IPS-15b (cell line): ENCODE results near the gene SLC12A9.
"Not testable (repeated sequence)": the region's sequence is repeated elsewhere in the genome, so short reads cannot be mapped to it uniquely, and the experiment has no call there.

Source experiments
- H3K27me3 ChIP-seq: one replicate; pipeline ENCODE4 v1.6.1; 2013; ENCODE audit warnings: low read length; ENCODE audit not compliant: control insufficient read depth, insufficient read depth
- H3K36me3 ChIP-seq: one replicate; pipeline ENCODE4 v1.6.1; 2013; ENCODE audit warnings: low read length; ENCODE audit not compliant: control insufficient read depth, insufficient read depth
- H3K4me1 ChIP-seq: one replicate; pipeline ENCODE4 v1.6.1; 2013; ENCODE audit warnings: mild to moderate bottlenecking, low read length; ENCODE audit not compliant: control insufficient read depth, insufficient read depth
- H3K4me3 ChIP-seq: one replicate; pipeline ENCODE4 v1.5.1; 2013; ENCODE audit warnings: low read depth, low read length
- H3K9ac ChIP-seq: one replicate; pipeline ENCODE4 v1.6.1; 2013; ENCODE audit warnings: low read depth, mild to moderate bottlenecking, low read length
- H3K9me3 ChIP-seq: one replicate; pipeline ENCODE4 v1.6.1; 2013; ENCODE audit warnings: mild to moderate bottlenecking, low read length; ENCODE audit not compliant: control insufficient read depth, insufficient read depth

Gene SLC12A9

GRCh38 chr7:100847360-100847759 is 5.2 kb upstream of the SLC12A9 start:
- H3K4me1 ChIP-seq, result no peaks in the 10 kb centered on the region
- no peak overlapping the region for H3K9ac ChIP-seq
- no peaks in the 10 kb centered on the region for H3K9me3 ChIP-seq
- H3K4me3 ChIP-seq, result no peak overlapping the region
- no peaks in the 10 kb centered on the region for H3K27me3 ChIP-seq
- H3K36me3 ChIP-seq, result no peaks in the 10 kb centered on the region

- Histone ChIP-seq H3K9ac (no peak overlapping the region), H3K27me3 (no peaks in the 10 kb centered on the region), H3K9me3 (no peaks in the 10 kb centered on the region), H3K4me3 (no peak overlapping the region), H3K4me1 (peaks cover 3% of the 10 kb centered on the region), H3K36me3 (peaks cover 2% of the 10 kb centered on the region)
Measured at GRCh38 chr7:100854146-100854895, 1.8 kb downstream of the SLC12A9 start.

GRCh38 chr7:100854899-100855298 is 2.4 kb downstream of the SLC12A9 start:
- not testable (repeated sequence) for H3K9ac ChIP-seq, H3K36me3 ChIP-seq, H3K4me1 ChIP-seq, H3K9me3 ChIP-seq, H3K27me3 ChIP-seq, H3K4me3 ChIP-seq

DNA sequence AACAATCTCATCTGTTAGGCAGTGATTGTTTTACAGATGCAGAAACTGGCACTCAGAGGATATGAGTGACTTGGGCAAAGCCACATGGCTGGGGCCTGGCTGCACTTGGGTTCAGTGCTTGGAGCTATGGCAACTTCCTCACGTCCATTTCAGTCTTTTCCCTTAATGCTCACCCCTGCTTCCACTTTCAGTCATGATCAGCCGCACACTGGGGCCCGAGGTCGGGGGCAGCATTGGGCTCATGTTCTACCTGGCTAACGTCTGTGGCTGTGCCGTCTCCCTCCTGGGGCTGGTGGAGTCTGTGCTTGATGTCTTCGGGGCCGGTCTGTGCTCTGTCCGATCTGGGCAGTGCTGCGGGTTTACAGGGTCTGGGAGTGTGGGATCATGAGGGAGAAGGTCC is 3.0 kb downstream of the SLC12A9 start:
- H3K4me3 ChIP-seq, result no peak overlapping the region
- peaks cover 3% of the 10 kb centered on the region for H3K4me1 ChIP-seq
- no peak overlapping the region for H3K9ac ChIP-seq
- peaks cover 7% of the 10 kb centered on the region for H3K36me3 ChIP-seq
- no peaks in the 10 kb centered on the region for H3K9me3 ChIP-seq
- H3K27me3 ChIP-seq, result no peaks in the 10 kb centered on the region

DNA sequence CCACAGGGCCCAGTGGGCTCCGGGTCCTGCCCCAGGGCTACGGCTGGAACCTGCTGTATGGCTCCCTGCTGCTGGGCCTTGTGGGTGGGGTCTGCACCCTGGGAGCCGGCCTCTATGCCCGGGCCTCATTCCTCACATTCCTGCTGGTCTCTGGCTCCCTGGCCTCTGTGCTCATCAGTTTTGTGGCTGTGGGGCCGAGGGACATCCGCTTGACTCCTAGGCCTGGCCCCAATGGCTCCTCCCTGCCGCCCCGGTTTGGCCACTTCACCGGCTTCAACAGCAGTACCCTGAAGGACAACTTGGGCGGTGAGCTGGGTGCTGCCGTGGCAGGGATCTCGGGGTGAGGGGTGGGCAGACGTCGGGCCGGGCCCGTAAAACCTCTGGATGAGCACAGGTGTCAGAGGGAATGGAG is 4.4 kb downstream of the SLC12A9 start:
- no peak overlapping the region for H3K9ac ChIP-seq
- H3K4me1 ChIP-seq, result peaks cover 3% of the 10 kb centered on the region
- no peaks in the 10 kb centered on the region for H3K27me3 ChIP-seq
- peaks cover 18% of the 10 kb centered on the region for H3K36me3 ChIP-seq
- H3K4me3 ChIP-seq, result no peak overlapping the region
- H3K9me3 ChIP-seq, result no peaks in the 10 kb centered on the region

GRCh38 chr7:100859856-100860255 is 7.3 kb downstream of the SLC12A9 start:
- H3K9me3 ChIP-seq, result no peaks in the 10 kb centered on the region
- no peaks in the 10 kb centered on the region for H3K27me3 ChIP-seq
- H3K4me3 ChIP-seq, result no peak overlapping the region
- no peaks in the 10 kb centered on the region for H3K4me1 ChIP-seq
- no peak overlapping the region for H3K9ac ChIP-seq
- H3K36me3 ChIP-seq, result peaks cover 34% of the 10 kb centered on the region

GRCh38 chr7:100860702-100861615 is 8.4 kb downstream of the SLC12A9 start:
- Histone ChIP-seq H3K4me3 (no peak overlapping the region), H3K9ac (no peak overlapping the region), H3K4me1 (no peaks in the 10 kb centered on the region), H3K36me3 (peaks cover 34% of the 10 kb centered on the region), H3K9me3 (no peaks in the 10 kb centered on the region), H3K27me3 (no peaks in the 10 kb centered on the region)

GRCh38 chr7:100861616-100861985 is 9.1 kb downstream of the SLC12A9 start:
- peaks cover 34% of the 10 kb centered on the region for H3K36me3 ChIP-seq
- peaks cover 2% of the 10 kb centered on the region for H3K4me1 ChIP-seq
- no peak overlapping the region for H3K9ac ChIP-seq
- no peaks in the 10 kb centered on the region for H3K9me3 ChIP-seq
- H3K27me3 ChIP-seq, result no peaks in the 10 kb centered on the region
- no peak overlapping the region for H3K4me3 ChIP-seq

GRCh38 chr7:100863406-100863950 is 11.0 kb downstream of the SLC12A9 start:
- peaks cover 34% of the 10 kb centered on the region for H3K36me3 ChIP-seq
- peaks cover 4% of the 10 kb centered on the region for H3K4me1 ChIP-seq
- no peaks in the 10 kb centered on the region for H3K27me3 ChIP-seq

GRCh38 chr7:100864263-100864845 is 11.8 kb downstream of the SLC12A9 start:
- Histone ChIP-seq H3K9ac (no peak overlapping the region), H3K9me3 (no peaks in the 10 kb centered on the region), H3K27me3 (no peaks in the 10 kb centered on the region), H3K4me1 (peaks cover 4% of the 10 kb centered on the region), H3K4me3 (no peak overlapping the region), H3K36me3 (peaks cover 40% of the 10 kb centered on the region)

More at GRCh38 chr7:100863406-100863950, 11.0 kb downstream of the SLC12A9 start:
- no peak overlapping the region for H3K4me3 ChIP-seq
- H3K9ac ChIP-seq, result no peak overlapping the region
- H3K9me3 ChIP-seq, result no peaks in the 10 kb centered on the region

- Histone ChIP-seq H3K4me3 (no peak overlapping the region), H3K4me1 (peaks cover 4% of the 10 kb centered on the region), H3K27me3 (no peaks in the 10 kb centered on the region), H3K36me3 (peaks cover 39% of the 10 kb centered on the region), H3K9me3 (no peaks in the 10 kb centered on the region), H3K9ac (no peak overlapping the region)
Measured at GRCh38 chr7:100865372-100865911, 12.9 kb downstream of the SLC12A9 start.
